BJ (cell line): ENCODE data around the gene PARD3B. TPM values are rescaled to one million over a fixed set of nuclear protein-coding genes. Genes with fewer than 3 reads are reported as not detected.

Experiments
- CTCF ChIA-PET: fragments of 350-600 bp; formaldehyde crosslinking; extraction: SDS; loops from one replicate; lab custom pipeline; 2021; ENCODE audit warnings: antibody characterized with exemption, inconsistent platforms; lab: Yijun Ruan, JAX
- POLR2A ChIA-PET: fragments of 300-600 bp; sonication (Branson Sonifier 250); formaldehyde crosslinking; extraction: SDS; loops from one replicate; lab custom pipeline; 2021; ENCODE audit warnings: antibody characterized with exemption; lab: Charles Lee
- DNase-seq: peaks from one replicate; pipeline ENCODE4 v3.0.0-alpha.2; 2011; ENCODE audit warnings: low read depth
- H3K27me3 ChIP-seq: 2 replicates; pipeline ENCODE4 v1.6.0; 2011; ENCODE audit warnings: low read length; ENCODE audit not compliant: control insufficient read depth, insufficient read depth
- H3K36me3 ChIP-seq: 2 replicates; pipeline ENCODE4 v1.5.1; 2011; ENCODE audit warnings: low read length; ENCODE audit not compliant: control insufficient read depth, insufficient read depth
- H3K4me3 ChIP-seq: 2 replicates; pipeline ENCODE4 v1.5.1; 2011; ENCODE audit warnings: low read depth, mild to moderate bottlenecking, control low read depth, low read length
- polyA plus RNA-seq: library from polyadenylated mRNA; depleted of rRNA; stranded (reverse); fragments of >200 nt; gene quantifications from 2 replicates; pipeline ENCODE4 v1.2.3, GENCODE V29; 2011
- TF ChIP-seq, protein P1 (sequence below): IDR thresholded peaks from 2 replicates; pipeline ENCODE4 v1.5.1; 2011; ENCODE audit warnings: low read depth, mild to moderate bottlenecking, control low read depth, inconsistent platforms, low read length, moderate library complexity; ENCODE audit not compliant: insufficient read depth

Gene PARD3B
- polyA plus RNA-seq, 1 experiment, result 7.1 TPM

DNA sequence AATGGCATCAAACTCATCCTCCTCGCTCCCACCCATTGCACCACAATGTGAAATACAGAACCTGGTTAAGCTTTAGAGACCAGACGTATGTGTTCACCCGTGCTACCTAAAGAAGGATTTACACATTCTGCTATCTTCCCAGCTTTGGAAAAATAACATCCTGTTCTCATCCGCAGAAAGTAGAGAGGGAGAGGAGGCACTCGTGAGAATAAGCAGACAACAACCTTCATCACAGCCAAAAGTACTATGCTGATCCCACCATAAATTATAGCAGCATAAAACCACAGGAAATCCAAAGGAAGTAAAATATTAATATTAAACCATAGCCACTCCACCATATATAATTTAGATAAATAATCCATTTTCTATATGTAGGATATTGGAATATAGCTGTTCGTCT is 1025.4 kb downstream of the PARD3B start:
- TF ChIP-seq, protein P1, sequence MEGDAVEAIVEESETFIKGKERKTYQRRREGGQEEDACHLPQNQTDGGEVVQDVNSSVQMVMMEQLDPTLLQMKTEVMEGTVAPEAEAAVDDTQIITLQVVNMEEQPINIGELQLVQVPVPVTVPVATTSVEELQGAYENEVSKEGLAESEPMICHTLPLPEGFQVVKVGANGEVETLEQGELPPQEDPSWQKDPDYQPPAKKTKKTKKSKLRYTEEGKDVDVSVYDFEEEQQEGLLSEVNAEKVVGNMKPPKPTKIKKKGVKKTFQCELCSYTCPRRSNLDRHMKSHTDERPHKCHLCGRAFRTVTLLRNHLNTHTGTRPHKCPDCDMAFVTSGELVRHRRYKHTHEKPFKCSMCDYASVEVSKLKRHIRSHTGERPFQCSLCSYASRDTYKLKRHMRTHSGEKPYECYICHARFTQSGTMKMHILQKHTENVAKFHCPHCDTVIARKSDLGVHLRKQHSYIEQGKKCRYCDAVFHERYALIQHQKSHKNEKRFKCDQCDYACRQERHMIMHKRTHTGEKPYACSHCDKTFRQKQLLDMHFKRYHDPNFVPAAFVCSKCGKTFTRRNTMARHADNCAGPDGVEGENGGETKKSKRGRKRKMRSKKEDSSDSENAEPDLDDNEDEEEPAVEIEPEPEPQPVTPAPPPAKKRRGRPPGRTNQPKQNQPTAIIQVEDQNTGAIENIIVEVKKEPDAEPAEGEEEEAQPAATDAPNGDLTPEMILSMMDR, result no peak
- POLR2A ChIA-PET, result no interaction called here
- Histone ChIP-seq H3K27me3 (no peaks in the 10 kb centered on the region), H3K4me3 (no peak overlapping the region), H3K36me3 (no peaks in the 10 kb centered on the region)
- CTCF ChIA-PET, result no interaction called here
- DNase-seq, result no peak

DNA sequence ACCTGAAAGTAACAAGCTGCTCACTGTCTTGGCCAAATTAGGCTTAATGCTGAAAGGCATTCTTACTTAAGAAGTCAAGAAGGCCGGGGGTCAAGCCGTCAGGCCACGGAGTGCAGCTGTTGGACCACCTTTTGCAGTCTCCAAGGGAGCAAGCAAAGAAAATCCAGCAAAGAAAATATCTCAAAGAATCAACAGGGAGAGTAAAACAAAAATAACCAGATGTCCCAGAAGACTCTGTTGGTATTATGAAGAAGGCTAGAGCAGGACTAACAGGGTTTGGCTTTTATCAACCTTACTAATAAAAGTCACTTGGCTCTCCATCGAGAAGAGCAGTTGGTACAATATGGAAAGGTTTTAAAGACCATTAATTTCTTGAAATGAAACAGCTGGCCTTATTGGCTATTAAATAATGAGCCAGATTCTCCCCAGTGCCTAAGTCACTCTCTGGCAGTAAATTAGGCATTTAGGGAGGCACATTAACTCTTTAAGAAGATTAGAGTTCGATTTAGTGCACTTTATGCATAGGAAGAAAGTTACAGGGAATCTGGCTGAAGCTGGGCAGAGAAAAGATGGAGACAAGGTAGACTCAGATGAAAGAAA is 1026.2 kb downstream of the PARD3B start:
- no peak for DNase-seq
- POLR2A ChIA-PET, result no interaction called here
- Histone ChIP-seq H3K36me3 (no peaks in the 10 kb centered on the region), H3K27me3 (no peaks in the 10 kb centered on the region), H3K4me3 (no peak overlapping the region)
- CTCF ChIA-PET, result no interaction called here
- TF ChIP-seq, protein P1, result no peak

DNA sequence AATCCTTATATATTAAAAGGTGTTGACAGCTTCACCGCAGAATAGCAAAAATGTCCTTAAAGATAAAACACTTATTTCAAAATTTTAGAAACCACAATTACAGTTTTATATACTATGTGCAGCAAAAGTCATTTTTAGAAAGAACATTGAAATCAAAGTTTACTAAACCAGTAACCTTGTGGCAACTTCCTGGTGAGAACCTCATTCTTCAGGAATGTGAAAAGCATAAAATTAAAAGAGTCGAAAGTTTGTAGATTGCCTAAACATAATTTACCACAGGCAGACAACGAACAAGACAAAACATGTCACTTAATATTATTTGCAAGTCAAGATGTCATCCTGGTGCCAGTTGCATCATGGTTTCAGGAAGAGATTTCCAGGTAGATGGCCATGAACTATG is 1028.7 kb downstream of the PARD3B start:
- Histone ChIP-seq H3K4me3 (no peak overlapping the region), H3K27me3 (no peaks in the 10 kb centered on the region), H3K36me3 (no peaks in the 10 kb centered on the region)
- ChIA-PET POLR2A (no interaction called here), CTCF (no interaction called here)
- no peak for DNase-seq
- TF ChIP-seq, protein P1, result no peak

DNA sequence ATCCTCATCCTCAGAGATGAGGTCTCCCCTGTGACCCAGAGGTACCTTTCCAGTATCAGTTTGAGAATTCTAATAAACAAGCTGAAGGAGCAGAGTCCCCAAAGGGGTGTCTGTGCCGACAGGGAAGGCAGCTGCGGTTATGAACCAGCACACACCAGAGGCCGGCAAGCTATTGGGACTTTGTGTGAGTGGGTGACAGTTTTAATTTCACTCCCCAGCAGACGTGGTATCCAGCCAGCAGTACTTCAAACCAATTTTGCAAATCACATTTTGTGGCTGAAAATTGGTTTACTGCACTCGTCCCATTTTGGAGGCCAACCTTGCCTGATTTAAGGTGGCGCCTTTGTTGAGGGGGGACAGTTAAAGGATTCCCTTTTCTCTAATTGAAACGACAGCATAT is 1034.1 kb downstream of the PARD3B start:
- H3K4me3 ChIP-seq, result no peak overlapping the region
- H3K27me3 ChIP-seq, result no peaks in the 10 kb centered on the region
- CTCF ChIA-PET, result interaction anchor here (0.6 kb wide), 1 partner anchor 306 kb away, joined by 3 read pairs; no protein-coding TSS in a partner anchor
- DNase-seq, result no peak
- POLR2A ChIA-PET, result no interaction called here
- no peaks in the 10 kb centered on the region for H3K36me3 ChIP-seq
- TF ChIP-seq, protein P1, result no peak

DNA sequence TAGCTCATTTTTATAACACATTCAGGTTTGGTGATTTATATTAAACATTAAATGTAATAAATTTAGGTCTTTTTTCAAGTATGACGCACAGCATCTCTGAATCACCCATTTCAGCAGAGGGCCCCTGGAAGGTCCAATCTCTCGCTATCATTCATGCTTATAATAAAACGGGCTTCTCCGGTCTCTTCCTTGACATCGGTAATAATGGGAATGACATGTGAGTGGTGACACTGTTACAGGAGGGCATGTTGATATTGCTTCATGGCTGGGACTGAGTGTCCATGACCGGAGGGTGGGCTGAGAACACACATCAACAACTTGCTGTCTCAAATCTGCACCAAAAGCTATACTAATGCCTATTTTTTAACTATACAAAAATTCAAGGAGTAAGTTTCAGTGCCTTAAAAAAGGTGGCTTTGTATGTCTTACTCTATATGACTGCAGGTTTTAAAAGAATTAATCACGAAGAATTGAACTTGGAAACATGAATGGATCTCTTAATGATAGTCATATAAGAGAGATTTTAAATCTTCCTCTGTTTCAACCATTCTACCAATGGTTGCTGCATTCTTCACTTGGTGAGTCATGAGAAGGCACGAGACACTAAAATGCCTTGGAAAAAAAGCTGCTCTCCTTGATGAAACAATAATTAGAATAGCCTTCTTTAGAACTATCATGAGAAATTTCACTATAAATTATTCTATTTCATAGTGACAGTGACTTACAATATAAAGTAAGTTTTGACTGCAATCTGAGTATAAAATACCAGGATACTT is 1035.1 kb downstream of the PARD3B start:
- no peak overlapping the region for H3K4me3 ChIP-seq
- DNase-seq, result no peak
- TF ChIP-seq, protein P1, result no peak
- ChIA-PET POLR2A (no interaction called here), CTCF (no interaction called here)
- H3K27me3 ChIP-seq, result no peaks in the 10 kb centered on the region
- H3K36me3 ChIP-seq, result no peaks in the 10 kb centered on the region
